ENCODE measurements around the gene KCNG2.

Gene KCNG2

GRCh38 chr18:79866889-79867574 is 69.3 kb downstream of the KCNG2 start:
- Histone ChIP-seq H4K8ac (ENCODE audit: low read depth, low read length) (peak overlapping the region; percentile 43), H3K4me3 (ENCODE audit: low read length in 2 of 2) (no peak overlapping the region), H2BK15ac (ENCODE audit: low read length) (no peak overlapping the region), H2AK5ac (ENCODE audit: low read depth, low read length) (no peak overlapping the region), H2BK12ac (ENCODE audit: low read length) (no peak overlapping the region), H2BK120ac (ENCODE audit: low read depth, low read length) (no peak overlapping the region), H3K9me3 (replicated peaks in 1 of 2; ENCODE audit: control insufficient read depth in 2 of 2, insufficient read depth in 1 of 2, low read depth in 1 of 2, low read length in 2 of 2) (peaks cover 0 to 4% of the 10 kb centered on the region in 2 donors), H3K27ac (replicated peaks; ENCODE audit: low read length) (no peak overlapping the region), H3K4me2 (ENCODE audit: insufficient read depth, low read length, poor library complexity, severe bottlenecking) (no peak overlapping the region), H2AFZ (ENCODE audit: low read length) (no peak overlapping the region), H3K27me3 (ENCODE audit: control insufficient read depth in 3 of 3, insufficient read depth in 3 of 3, low read depth in 1 of 3, low read length in 3 of 3) (peaks cover 0 to 3% (median 0%) of the 10 kb centered on the region in 3 experiments), H3K79me1 (ENCODE audit: low read depth, low read length) (no peaks in the 10 kb centered on the region), H3K23ac (ENCODE audit: low read depth, low read length, poor library complexity) (no peak overlapping the region), H3K18ac (ENCODE audit: low read length) (no peak overlapping the region), H3K4me1 (ENCODE audit: control insufficient read depth in 2 of 2, insufficient read depth in 1 of 2, low read depth in 1 of 2, low read length in 2 of 2) (no peaks in the 10 kb centered on the region), H3K4ac (ENCODE audit: low read length) (no peak overlapping the region), H4K91ac (ENCODE audit: low read depth, low read length, poor library complexity) (no peak overlapping the region), H3K36me3 (replicated peaks in 1 of 2; ENCODE audit: control insufficient read depth in 2 of 2, insufficient read depth in 2 of 2, low read length in 2 of 2) (no peaks in the 10 kb centered on the region), H2BK5ac (ENCODE audit: low read length) (no peak overlapping the region), H3K9ac (ENCODE audit: low read depth, low read length, poor library complexity) (peak overlapping the region; percentile 50), H3K14ac (ENCODE audit: low read length) (no peak overlapping the region)
- DNase-seq (ENCODE audit: low spot score), result no peak
- WGBS, 2 donors (ENCODE audit: extremely low coverage in 2 of 2, insufficient read length in 2 of 2, insufficient replicate concordance in 1 of 2), result no CpG with 5 or more reads among the region's 20 CpGs

- H3K4me3 ChIP-seq (ENCODE audit: low read length in 2 of 2), result peak overlapping the region in 1 of 2 donors; percentile 41
- peaks cover 0 to 1% of the 10 kb centered on the region in 2 donors for H3K9me3 ChIP-seq (replicated peaks in 1 of 2; ENCODE audit: control insufficient read depth in 2 of 2, insufficient read depth in 1 of 2, low read depth in 1 of 2, low read length in 2 of 2)
- H3K23ac ChIP-seq (ENCODE audit: low read depth, low read length, poor library complexity), result peak overlapping the region; percentile 80
- H3K4me1 ChIP-seq (ENCODE audit: control insufficient read depth in 2 of 2, insufficient read depth in 1 of 2, low read depth in 1 of 2, low read length in 2 of 2), result peaks cover 0 to under 1% of the 10 kb centered on the region in 2 donors
- peak overlapping the region; percentile 30 for H4K91ac ChIP-seq (ENCODE audit: low read depth, low read length, poor library complexity)
- no peak overlapping the region for H3K4ac ChIP-seq (ENCODE audit: low read length)
- no peak overlapping the region for H2BK15ac ChIP-seq (ENCODE audit: low read length)
- peak overlapping the region; percentile 43 for H4K8ac ChIP-seq (ENCODE audit: low read depth, low read length)
- no peak overlapping the region for H2AK5ac ChIP-seq (ENCODE audit: low read depth, low read length)
- WGBS, 2 donors (ENCODE audit: extremely low coverage in 2 of 2, insufficient read length in 2 of 2, insufficient replicate concordance in 1 of 2), result no CpG with 5 or more reads among the region's 16 CpGs
- no peak overlapping the region for H3K27ac ChIP-seq (replicated peaks; ENCODE audit: low read length)
- H3K18ac ChIP-seq (ENCODE audit: low read length), result no peak overlapping the region
- H3K4me2 ChIP-seq (ENCODE audit: insufficient read depth, low read length, poor library complexity, severe bottlenecking), result no peak overlapping the region
- H2BK12ac ChIP-seq (ENCODE audit: low read length), result peak overlapping the region; percentile 41
- no peak for DNase-seq (ENCODE audit: low spot score)
- H3K9ac ChIP-seq (ENCODE audit: low read depth, low read length, poor library complexity), result peak overlapping the region; percentile 50
- H2AFZ ChIP-seq (ENCODE audit: low read length), result no peak overlapping the region
- H3K14ac ChIP-seq (ENCODE audit: low read length), result no peak overlapping the region
- no peaks in the 10 kb centered on the region for H3K79me1 ChIP-seq (ENCODE audit: low read depth, low read length)
- peaks cover 0 to 3% (median 0%) of the 10 kb centered on the region in 3 experiments for H3K27me3 ChIP-seq (ENCODE audit: control insufficient read depth in 3 of 3, insufficient read depth in 3 of 3, low read depth in 1 of 3, low read length in 3 of 3)
- H2BK5ac ChIP-seq (ENCODE audit: low read length), result peak overlapping the region; percentile 13
- no peaks in the 10 kb centered on the region for H3K36me3 ChIP-seq (replicated peaks in 1 of 2; ENCODE audit: control insufficient read depth in 2 of 2, insufficient read depth in 2 of 2, low read length in 2 of 2)
- H2BK120ac ChIP-seq (ENCODE audit: low read depth, low read length), result no peak overlapping the region
These were observed 69.9 kb downstream of the KCNG2 start for GRCh38 chr18:79867666-79868065.

- H3K4me1 ChIP-seq (ENCODE audit: control insufficient read depth in 2 of 2, insufficient read depth in 1 of 2, low read depth in 1 of 2, low read length in 2 of 2), result peaks cover 2 to 5% of the 10 kb centered on the region in 2 donors
- H2BK12ac ChIP-seq (ENCODE audit: low read length), result no peak overlapping the region
- no peak overlapping the region for H4K8ac ChIP-seq (ENCODE audit: low read depth, low read length)
- H4K91ac ChIP-seq (ENCODE audit: low read depth, low read length, poor library complexity), result no peak overlapping the region
- H2BK5ac ChIP-seq (ENCODE audit: low read length), result peak overlapping the region; percentile 13
- peaks cover 0 to 3% (median 0%) of the 10 kb centered on the region in 3 experiments for H3K27me3 ChIP-seq (ENCODE audit: control insufficient read depth in 3 of 3, insufficient read depth in 3 of 3, low read depth in 1 of 3, low read length in 3 of 3)
- no peak overlapping the region for H3K4me2 ChIP-seq (ENCODE audit: insufficient read depth, low read length, poor library complexity, severe bottlenecking)
- H2BK15ac ChIP-seq (ENCODE audit: low read length), result no peak overlapping the region
- no CpG with 5 or more reads among the region's 29 CpGs for WGBS, 2 donors (ENCODE audit: extremely low coverage in 2 of 2, insufficient read length in 2 of 2, insufficient replicate concordance in 1 of 2)
- no peak overlapping the region for H3K14ac ChIP-seq (ENCODE audit: low read length)
- no peak overlapping the region for H2AK5ac ChIP-seq (ENCODE audit: low read depth, low read length)
- no peaks in the 10 kb centered on the region for H3K9me3 ChIP-seq (replicated peaks in 1 of 2; ENCODE audit: control insufficient read depth in 2 of 2, insufficient read depth in 1 of 2, low read depth in 1 of 2, low read length in 2 of 2)
- no peak for DNase-seq (ENCODE audit: low spot score)
- no peak overlapping the region for H2BK120ac ChIP-seq (ENCODE audit: low read depth, low read length)
- H3K23ac ChIP-seq (ENCODE audit: low read depth, low read length, poor library complexity), result no peak overlapping the region
- H3K4me3 ChIP-seq (ENCODE audit: low read length in 2 of 2), result no peak overlapping the region
- H3K18ac ChIP-seq (ENCODE audit: low read length), result no peak overlapping the region
- no peak overlapping the region for H3K27ac ChIP-seq (replicated peaks; ENCODE audit: low read length)
- H3K4ac ChIP-seq (ENCODE audit: low read length), result no peak overlapping the region
- no peak overlapping the region for H3K9ac ChIP-seq (ENCODE audit: low read depth, low read length, poor library complexity)
- no peaks in the 10 kb centered on the region for H3K79me1 ChIP-seq (ENCODE audit: low read depth, low read length)
- H2AFZ ChIP-seq (ENCODE audit: low read length), result no peak overlapping the region
- H3K36me3 ChIP-seq (replicated peaks in 1 of 2; ENCODE audit: control insufficient read depth in 2 of 2, insufficient read depth in 2 of 2, low read length in 2 of 2), result no peaks in the 10 kb centered on the region
These were observed 70.5 kb downstream of the KCNG2 start for GRCh38 chr18:79868168-79868784.

- Histone ChIP-seq H3K9me3 (replicated peaks in 1 of 2; ENCODE audit: control insufficient read depth in 2 of 2, insufficient read depth in 1 of 2, low read depth in 1 of 2, low read length in 2 of 2) (no peaks in the 10 kb centered on the region), H2AK5ac (ENCODE audit: low read depth, low read length) (no peak overlapping the region), H2BK12ac (ENCODE audit: low read length) (no peak overlapping the region), H3K27ac (replicated peaks; ENCODE audit: low read length) (no peak overlapping the region), H3K23ac (ENCODE audit: low read depth, low read length, poor library complexity) (peak overlapping the region; percentile 65), H3K14ac (ENCODE audit: low read length) (peak overlapping the region; percentile 31), H2BK120ac (ENCODE audit: low read depth, low read length) (no peak overlapping the region), H3K79me1 (ENCODE audit: low read depth, low read length) (no peaks in the 10 kb centered on the region), H3K36me3 (replicated peaks in 1 of 2; ENCODE audit: control insufficient read depth in 2 of 2, insufficient read depth in 2 of 2, low read length in 2 of 2) (no peaks in the 10 kb centered on the region), H2AFZ (ENCODE audit: low read length) (no peak overlapping the region), H3K18ac (ENCODE audit: low read length) (no peak overlapping the region), H3K4me3 (ENCODE audit: low read length in 2 of 2) (no peak overlapping the region), H3K9ac (ENCODE audit: low read depth, low read length, poor library complexity) (no peak overlapping the region), H4K91ac (ENCODE audit: low read depth, low read length, poor library complexity) (no peak overlapping the region), H4K8ac (ENCODE audit: low read depth, low read length) (no peak overlapping the region), H3K4me1 (ENCODE audit: control insufficient read depth in 2 of 2, insufficient read depth in 1 of 2, low read depth in 1 of 2, low read length in 2 of 2) (peaks cover 2 to 8% of the 10 kb centered on the region in 2 donors), H3K27me3 (ENCODE audit: control insufficient read depth in 3 of 3, insufficient read depth in 3 of 3, low read depth in 1 of 3, low read length in 3 of 3) (peaks cover 0 to 3% (median 0%) of the 10 kb centered on the region in 3 experiments), H3K4me2 (ENCODE audit: insufficient read depth, low read length, poor library complexity, severe bottlenecking) (no peak overlapping the region), H3K4ac (ENCODE audit: low read length) (no peak overlapping the region), H2BK15ac (ENCODE audit: low read length) (no peak overlapping the region), H2BK5ac (ENCODE audit: low read length) (peak overlapping the region; percentile 66)
- no CpG with 5 or more reads among the region's 32 CpGs for WGBS, 2 donors (ENCODE audit: extremely low coverage in 2 of 2, insufficient read length in 2 of 2, insufficient replicate concordance in 1 of 2)
- DNase-seq (ENCODE audit: low spot score), result no peak
These were observed 71.2 kb downstream of the KCNG2 start for GRCh38 chr18:79868811-79869541.

All from neuronal stem cell (in vitro differentiated cells).